ENCODE measurements around the gene BSG.

- TF ChIP-seq CTCF (IDR thresholded peaks at IDR 0.05): no peak
- no peak for TF ChIP-seq ZNF138 (CRISPR knock-in tag; conservative IDR thresholded peaks at IDR 0.05)
- no peak for TF ChIP-seq SMAD3 (CRISPR knock-in tag; IDR thresholded peaks at IDR 0.05; ENCODE audit: borderline replicate concordance)
- no peak for TF ChIP-seq NR3C1 (CRISPR knock-in tag; conservative IDR thresholded peaks at IDR 0.05; ENCODE audit: low read depth)
- no peak for TF ChIP-seq CREB1 (CRISPR knock-in tag; IDR thresholded peaks at IDR 0.05)
- no peak for TF ChIP-seq MLX (CRISPR knock-in tag; IDR thresholded peaks at IDR 0.05)
- no peak for TF ChIP-seq JUN (CRISPR knock-in tag; IDR thresholded peaks at IDR 0.05)
Observed at GRCh38 chr19:581399-582111, 9.2 kb downstream of the BSG start.

Data from WTC11 (cell line).